Suppressor macrophage (primary cell): ENCODE data around the gene CTDP1.

Experiments
- DNase-seq, 4 experiments: peaks; one replicate each; pipeline ENCODE4 v3.0.0-alpha.2; 2020 to 2022

The CTDP1 gene

DNA sequence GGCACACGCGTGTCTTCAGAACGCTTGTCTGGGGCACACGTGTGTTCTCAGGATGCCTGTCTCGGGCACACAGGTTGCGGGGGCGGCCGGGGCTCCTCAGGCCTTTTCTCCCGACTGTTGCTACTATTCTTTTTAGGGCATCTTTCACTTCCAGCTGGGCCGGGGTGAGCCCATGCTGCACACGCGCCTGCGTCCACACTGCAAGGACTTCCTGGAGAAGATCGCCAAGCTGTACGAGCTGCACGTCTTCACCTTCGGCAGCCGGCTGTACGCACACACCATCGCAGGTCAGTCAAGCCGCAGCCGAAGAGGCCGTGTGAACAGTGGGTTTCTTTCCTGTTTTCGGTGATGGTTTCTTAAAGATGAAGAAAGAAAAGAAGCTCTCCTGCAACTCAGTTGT, 25.0 kb downstream of the CTDP1 start:
- no peak for DNase-seq

DNA sequence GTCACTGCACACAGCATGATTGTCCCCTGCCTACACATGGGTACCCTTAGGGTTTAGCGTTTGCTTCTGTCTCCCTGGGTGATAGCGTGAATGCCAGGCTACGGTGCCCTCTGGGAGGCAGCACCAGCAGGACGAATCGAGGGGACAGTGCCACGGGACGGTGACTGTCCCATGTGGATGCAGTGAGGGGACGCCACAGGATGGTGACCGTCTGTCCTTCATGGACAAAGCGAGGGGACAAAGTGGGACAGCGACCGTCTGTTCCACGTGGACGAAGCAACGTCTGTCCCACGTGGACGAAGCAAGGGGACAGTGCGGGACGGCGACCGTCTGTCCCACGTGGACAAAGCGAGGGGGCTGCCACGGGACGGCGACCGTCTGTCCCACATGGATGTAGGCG, 25.7 kb downstream of the CTDP1 start:
- DNase-seq: no peak

GRCh38 chr18:79706006-79706405, 26.4 kb downstream of the CTDP1 start:
- DNase-seq: peak in 1 of 4 experiments; percentile 3

DNA sequence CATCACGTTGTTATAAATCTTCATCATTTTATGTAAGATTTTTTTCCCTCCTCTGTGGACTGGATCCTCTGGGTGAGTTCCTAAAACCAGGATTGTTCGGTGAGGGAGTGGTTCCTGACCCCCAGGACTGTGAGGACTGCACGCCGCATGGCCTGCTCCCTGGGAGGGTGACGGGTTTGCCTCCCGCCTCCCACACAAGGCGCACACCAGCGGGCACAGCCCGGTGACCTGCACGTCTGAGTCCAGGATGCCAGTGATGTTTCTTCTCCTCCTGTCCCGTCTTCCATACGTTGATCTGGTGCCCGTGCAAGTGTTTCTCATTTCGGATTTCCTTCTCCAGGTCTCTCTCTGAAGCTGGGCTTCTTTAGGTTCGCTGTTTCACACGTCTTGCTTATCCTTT, 27.1 kb downstream of the CTDP1 start:
- DNase-seq: no peak

DNA sequence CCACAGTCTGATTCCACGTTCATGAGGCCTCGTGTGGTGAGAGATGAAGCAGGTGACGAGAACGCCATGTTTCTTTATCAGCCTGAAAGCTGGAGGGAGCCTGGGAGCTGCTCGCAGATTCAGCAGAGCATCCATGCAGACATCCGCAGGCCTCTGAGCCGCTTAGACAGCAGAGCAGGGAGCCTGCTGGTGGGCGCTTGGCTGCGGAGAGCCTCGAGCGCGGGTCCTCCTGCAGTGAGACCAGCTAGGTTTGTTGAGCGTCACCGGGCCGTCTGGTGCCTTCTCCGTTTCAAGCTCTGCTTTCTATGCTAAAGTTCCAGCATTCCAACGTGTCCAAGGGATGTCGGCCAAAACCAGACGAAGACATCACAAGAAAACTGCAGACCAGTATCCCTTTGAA, 27.6 kb downstream of the CTDP1 start:
- DNase-seq: no peak

GRCh38 chr18:79707671-79708070, 28.1 kb downstream of the CTDP1 start:
- DNase-seq: no peak

DNA sequence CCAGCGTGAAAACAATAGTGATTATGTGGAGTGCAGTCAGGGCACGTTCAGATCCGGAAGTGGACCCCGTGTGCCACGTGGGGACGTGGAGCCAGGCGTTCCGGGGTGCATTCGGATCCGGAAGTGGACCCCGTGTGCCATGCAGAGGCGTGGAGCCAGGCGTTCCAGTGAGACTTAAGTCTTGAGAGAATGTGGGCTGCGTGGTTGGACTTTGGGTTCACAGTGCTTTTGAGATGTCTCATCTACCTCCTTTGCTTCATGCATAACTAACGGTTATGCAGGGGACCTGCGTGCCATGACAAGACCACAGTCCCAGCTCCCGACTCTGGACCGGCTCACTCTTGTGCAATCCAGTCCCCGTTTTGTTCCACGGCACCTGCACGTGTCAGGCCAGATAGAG, 28.8 kb downstream of the CTDP1 start:
- DNase-seq: no peak

DNA sequence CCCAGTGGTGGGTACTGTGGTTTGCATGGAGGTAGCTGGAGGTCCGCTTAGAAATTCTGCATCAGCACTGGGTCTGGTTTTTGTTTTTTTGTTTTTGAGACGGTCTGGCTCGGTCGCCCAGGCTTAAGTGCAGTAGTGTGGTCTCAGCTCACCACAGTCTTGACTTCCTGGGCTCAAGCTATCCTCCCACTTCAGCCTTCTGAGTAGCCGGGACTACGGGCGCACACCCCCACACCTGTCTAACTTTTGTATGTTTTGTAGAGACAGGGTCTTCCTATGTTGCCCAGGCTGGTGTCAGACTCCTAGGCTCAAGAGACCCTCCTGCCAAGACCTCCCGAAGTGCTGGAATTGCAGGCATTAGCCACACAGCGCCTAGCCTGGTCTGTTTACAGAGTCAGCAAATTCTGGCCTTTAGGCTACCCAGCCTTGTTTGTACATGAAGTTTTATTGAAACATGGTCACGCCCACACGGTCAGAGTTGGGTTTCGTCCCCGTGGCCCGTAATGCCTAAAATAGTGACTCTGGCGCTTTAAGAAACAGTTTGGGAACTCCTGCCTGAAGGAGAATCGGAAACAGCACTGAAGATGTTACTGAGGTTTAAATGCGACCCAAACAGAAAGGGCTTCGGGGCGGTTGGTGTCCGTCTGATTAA, 32.7 kb downstream of the CTDP1 start:
- no peak for DNase-seq

DNA sequence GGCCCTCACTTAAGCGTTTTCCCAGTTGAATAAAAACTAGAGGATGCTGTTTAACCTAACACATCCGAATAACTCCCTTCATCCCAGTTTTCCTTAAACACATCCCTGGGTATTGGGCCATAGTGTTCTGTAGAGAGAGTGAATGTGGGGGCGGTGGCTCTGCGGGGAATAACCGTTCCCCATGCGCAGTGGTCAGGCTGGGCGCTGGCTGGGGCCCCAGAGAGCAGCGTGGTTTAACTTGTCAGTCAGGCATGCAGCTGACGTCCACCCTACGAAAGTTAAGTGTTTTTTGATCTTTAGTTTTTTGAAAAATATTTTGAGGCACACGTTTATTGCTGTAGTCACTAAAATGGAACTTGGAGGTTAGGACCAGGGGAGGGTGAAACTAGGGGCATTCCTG, 33.7 kb downstream of the CTDP1 start:
- DNase-seq: no peak

DNA sequence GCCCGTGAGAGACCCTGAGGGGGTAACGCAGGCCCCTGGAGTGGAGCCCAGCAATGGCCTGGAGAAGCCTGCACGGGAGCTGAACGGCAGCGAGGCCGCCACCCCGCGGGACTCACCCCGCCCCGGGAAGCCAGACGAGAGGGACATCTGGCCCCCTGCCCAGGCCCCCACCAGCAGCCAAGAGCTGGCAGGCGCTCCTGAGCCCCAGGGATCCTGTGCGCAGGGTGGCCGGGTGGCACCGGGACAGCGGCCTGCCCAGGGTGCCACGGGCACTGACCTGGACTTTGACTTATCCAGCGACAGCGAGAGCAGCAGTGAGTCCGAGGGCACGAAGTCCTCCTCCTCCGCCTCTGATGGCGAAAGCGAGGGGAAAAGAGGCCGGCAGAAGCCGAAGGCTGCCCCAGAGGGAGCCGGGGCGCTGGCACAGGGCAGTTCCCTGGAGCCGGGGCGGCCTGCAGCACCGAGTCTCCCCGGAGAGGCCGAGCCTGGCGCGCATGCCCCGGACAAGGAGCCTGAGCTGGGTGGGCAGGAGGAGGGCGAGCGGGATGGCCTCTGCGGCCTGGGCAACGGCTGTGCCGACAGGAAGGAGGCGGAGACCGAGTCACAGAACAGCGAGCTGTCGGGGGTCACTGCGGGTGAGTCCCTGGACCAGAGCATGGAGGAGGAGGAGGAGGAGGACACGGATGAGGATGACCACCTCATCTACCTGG, 35.1 kb downstream of the CTDP1 start:
- DNase-seq: no peak

DNA sequence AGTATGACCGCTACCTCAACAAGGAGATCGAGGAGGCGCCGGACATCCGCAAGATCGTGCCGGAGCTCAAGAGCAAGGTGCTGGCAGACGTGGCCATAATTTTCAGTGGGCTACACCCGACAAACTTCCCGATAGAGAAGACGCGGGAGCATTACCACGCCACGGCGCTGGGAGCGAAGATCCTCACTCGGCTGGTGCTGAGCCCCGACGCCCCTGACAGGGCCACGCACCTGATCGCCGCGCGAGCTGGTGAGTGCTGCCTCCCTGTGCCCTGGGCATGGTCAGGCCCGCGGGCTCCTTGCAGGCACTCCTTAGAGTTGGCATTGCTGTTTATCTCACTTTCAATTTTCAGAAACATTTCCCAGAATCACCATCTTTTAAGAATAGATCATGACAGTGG, 35.7 kb downstream of the CTDP1 start:
- no peak for DNase-seq

DNA sequence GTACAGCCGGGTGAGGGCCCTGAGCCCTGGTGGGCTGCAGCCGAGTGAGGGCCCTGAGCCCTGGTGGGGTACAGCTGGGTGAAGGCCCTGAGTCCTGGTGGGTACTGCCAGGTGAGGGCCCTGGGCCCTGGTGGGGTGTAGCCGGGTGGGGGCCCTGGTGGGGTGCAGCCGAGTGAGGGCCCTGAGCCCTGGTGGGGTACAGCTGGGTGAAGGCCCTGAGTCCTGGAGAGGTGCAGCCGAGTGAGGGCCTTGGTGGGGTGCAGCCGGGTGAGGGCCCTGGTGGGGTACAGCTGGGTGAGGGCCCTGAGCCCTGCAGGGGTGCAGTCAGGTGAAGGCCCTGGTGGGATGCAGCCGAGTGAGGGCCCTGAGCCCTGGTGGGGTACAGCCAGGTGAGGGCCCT, 37.5 kb downstream of the CTDP1 start:
- DNase-seq: no peak

GRCh38 chr18:79717555-79718074, 38.0 kb downstream of the CTDP1 start:
- DNase-seq: no peak

DNA sequence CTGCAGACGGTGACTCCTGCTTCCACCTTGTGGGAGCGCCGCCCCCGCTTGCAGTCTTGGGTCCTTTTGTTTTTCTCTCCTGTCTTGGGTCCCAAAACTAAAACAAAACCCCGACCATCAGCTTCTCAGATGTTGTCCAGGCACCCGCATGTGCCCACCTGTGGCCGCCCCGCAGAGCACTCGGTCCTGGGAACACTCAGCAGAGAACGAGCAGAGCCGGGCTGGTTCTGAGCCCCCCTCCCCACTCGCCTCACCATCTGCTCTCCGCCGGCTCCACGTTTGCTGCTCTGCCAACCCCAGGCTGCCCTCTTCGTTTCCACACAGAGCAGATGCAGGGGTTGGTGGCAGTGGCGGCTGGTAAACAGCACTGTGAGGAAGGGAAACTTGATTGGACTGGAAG, 38.5 kb downstream of the CTDP1 start:
- DNase-seq: no peak

- no peak for DNase-seq
Measured at GRCh38 chr18:79718878-79719477, 39.4 kb downstream of the CTDP1 start.

- peak in 3 of 4 experiments; percentile 2 to 10 (median 7) for DNase-seq
Measured at GRCh38 chr18:79719478-79720358, 40.1 kb downstream of the CTDP1 start.

DNA sequence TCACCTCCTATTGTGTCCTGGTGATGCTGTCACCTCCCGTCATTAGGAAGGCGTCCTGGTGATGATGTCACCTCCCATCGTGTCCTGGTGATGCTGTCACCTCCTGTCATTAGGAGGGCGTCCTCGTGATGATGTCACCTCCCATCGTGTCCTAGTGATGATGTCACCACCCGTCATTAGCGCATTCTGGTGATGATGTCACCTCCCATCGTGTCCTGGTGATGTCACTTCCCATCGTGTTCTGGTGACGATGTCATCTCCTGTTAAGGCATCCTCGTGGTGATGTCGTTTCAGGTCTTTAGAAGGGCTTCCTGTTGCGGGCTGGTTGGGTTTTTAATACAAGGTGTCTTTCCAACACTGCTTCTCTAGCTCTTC, 40.7 kb downstream of the CTDP1 start:
- DNase-seq: peak in 3 of 4 experiments; percentile 5 to 20 (median 17)

DNA sequence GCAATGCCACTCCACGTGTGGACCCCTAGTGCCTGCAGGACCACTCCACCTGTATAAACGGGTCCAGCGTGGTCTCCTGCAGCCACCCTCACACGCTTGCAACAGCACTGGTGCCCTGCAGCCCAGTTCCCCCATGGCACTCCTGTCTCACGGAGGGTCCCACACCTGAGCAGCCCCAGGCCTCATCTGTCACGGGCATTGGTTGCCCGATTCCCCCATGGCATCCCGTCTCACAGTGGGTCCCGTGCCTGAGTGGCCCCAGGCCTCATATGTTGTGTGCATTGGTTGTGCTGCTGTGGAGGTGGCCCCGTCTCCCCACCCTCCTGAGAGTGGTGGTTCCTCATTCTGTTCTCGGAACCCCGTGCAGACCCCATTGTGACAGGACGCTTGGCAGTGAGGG, 43.4 kb downstream of the CTDP1 start:
- DNase-seq: no peak

DNA sequence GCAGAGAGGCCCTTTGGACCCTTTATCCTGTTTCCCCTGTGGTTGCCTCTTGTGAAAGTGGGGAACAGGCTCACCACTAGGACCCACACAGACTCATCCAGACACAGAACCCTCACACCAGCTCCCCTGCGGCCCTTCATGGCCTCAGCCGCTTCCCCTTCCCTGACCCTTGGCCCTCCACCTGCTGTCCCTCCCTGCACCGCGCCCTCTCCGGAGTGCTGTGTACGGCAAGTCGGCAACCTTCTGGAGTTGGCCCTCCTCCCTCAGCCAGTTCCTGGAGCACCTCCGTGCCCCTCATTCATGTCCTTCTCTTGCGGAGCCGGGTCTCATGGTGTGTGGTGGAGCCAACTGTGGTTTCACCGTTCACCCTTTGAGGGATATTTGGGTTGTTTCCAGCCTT, 44.0 kb downstream of the CTDP1 start:
- DNase-seq: no peak

DNA sequence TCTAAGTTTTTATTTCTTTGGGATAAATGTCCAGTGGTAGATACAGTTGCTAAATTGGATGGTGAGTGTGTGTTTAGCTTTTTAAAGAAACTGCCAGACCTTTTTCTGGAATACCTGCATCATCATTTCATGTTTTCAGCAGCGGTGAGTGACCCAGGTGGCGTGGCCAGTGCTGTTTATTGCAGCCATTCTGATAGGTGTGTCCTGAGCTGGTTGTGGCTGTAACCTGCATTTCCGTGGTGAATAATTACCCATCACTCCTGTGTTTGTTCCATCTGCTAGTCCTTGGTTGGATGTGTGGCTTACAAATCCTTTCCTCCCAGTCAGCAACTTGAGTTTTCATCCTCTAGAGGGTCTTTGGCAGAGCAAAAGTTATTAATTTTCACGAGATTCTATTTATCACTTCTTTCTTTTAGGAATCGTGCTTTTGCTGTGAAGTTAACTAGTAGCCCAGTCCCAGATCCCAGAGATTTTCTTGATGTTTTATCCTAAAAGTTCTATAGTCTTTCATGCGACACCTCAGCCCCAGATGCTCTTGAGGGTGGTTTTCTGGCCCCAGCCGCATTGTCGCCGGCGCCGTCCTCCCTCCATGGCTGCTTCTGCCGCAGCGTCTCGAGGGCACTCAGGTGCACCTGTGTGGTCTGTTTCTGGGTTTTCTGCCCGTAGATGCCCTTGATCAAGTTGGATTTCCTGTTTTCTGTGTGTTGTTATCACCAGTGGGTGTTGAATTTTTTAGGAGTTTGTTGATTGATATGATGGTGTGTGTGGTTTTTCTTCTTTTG, 44.9 kb downstream of the CTDP1 start:
- no peak for DNase-seq

DNA sequence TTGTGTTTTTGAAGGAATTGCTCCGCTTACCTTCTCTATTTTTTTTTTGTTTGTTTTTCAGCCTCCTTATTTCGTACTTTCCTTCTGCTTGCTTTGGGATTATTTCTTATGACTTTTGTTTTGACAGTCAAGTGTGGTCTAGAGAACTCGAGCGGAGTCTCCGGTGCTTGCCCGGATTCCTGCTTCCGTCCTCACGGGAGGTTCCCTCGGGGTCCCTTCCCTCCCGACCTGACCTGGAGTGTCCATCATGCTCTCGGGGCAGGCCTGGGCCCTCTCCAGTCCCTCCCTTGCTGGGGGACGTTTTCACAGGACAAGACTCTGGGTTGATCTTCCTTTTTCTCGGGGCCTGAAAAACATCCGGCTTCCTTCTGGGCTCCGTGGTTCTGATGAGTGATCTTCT, 45.9 kb downstream of the CTDP1 start:
- no peak for DNase-seq

- no peak for DNase-seq
Measured at GRCh38 chr18:79726721-79727120, 47.1 kb downstream of the CTDP1 start.
